Measurements from ENCODE around the gene HOMER3. TPM values are rescaled to one million over a fixed set of nuclear protein-coding genes. Genes with fewer than 3 reads are reported as not detected.

HOMER3 gene
- total RNA-seq, 1 donor: 98.4 TPM

GRCh38 chr19:18931316-18932162, 9.5 kb downstream of the HOMER3 start:
- Histone ChIP-seq H4K20me1 (ENCODE audit: insufficient read depth, low read length) (peaks cover 17% of the 10 kb centered on the region), H3K4me3 (ENCODE audit: insufficient read depth, low read length) (no peak overlapping the region), H3K4me1 (ENCODE audit: insufficient read depth, low read length) (no peaks in the 10 kb centered on the region), H2AFZ (ENCODE audit: low read length) (no peak overlapping the region), H3K4me2 (ENCODE audit: insufficient read depth, low read length) (no peak overlapping the region), H3K79me2 (ENCODE audit: insufficient read depth, low read length) (peaks cover 3% of the 10 kb centered on the region), H3K27ac (ENCODE audit: low read depth, low read length) (no peak overlapping the region), H3K36me3 (ENCODE audit: insufficient read depth, low read length) (peaks cover 63% of the 10 kb centered on the region), H3K27me3 (ENCODE audit: insufficient read depth, low read length) (no peaks in the 10 kb centered on the region), H3K9me3 (ENCODE audit: low read depth, low read length) (no peaks in the 10 kb centered on the region)
- TF ChIP-seq CTCF (IDR thresholded peaks at IDR 0.05; ENCODE audit: extremely low read depth, low read depth, low read length): no peak
- peak; percentile 73 for DNase-seq (ENCODE audit: insufficient read length, low spot score, missing footprints)

- peaks cover 68% of the 10 kb centered on the region for H3K36me3 ChIP-seq (ENCODE audit: insufficient read depth, low read length)
- no peak overlapping the region for H3K27ac ChIP-seq (ENCODE audit: low read depth, low read length)
- no peak overlapping the region for H3K4me2 ChIP-seq (ENCODE audit: insufficient read depth, low read length)
- no peaks in the 10 kb centered on the region for H3K4me1 ChIP-seq (ENCODE audit: insufficient read depth, low read length)
- peak; percentile 58 for DNase-seq (ENCODE audit: insufficient read length, low spot score, missing footprints)
- no peaks in the 10 kb centered on the region for H3K9me3 ChIP-seq (ENCODE audit: low read depth, low read length)
- H3K79me2 ChIP-seq (ENCODE audit: insufficient read depth, low read length): peaks cover 3% of the 10 kb centered on the region
- no peak overlapping the region for H2AFZ ChIP-seq (ENCODE audit: low read length)
- peaks cover 24% of the 10 kb centered on the region for H4K20me1 ChIP-seq (ENCODE audit: insufficient read depth, low read length)
- H3K27me3 ChIP-seq (ENCODE audit: insufficient read depth, low read length): no peaks in the 10 kb centered on the region
- no peak overlapping the region for H3K4me3 ChIP-seq (ENCODE audit: insufficient read depth, low read length)
- TF ChIP-seq CTCF (IDR thresholded peaks at IDR 0.05; ENCODE audit: extremely low read depth, low read depth, low read length): no peak
Observed at GRCh38 chr19:18929311-18929710, 11.7 kb downstream of the HOMER3 start.

DNA sequence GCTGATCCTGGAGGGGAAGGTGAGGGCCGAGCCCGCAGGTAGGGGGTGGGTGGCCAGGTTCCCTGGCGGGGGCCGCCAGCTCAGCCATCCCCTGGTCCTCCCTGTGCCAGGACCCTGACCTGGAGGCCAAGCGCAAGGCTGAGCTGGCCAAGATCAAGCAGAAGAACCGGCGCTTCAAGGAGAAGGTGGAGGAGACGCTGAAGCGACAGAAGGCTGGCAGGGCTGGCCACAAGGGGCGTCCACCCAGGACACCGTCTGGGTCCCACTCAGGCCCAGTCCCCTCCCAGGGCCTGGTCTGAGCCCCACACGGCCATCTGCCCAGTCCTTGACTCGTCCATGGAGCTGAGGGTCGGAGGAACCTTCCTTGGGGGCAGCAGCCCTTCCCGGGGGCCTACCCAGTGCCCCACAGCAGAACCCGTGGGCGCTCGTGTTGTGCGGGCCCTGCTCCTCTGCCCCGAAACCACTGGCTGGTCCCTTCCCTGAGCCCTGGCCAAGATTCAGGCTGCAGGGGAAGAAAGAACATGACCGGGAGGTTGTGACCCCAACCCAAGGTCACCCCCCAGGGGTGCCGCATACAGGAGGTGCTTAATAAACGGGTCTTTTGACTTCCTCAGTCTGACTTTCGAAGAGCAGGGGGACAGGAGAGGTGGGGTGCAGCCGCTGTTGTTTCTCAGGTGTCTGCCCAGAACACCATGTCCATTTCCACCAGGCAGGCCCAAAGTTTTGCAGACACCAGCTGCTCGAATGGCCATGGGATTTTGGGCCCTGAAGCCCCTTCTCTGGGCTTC, 12.8 kb downstream of the HOMER3 start:
- Histone ChIP-seq H2AFZ (ENCODE audit: low read length) (no peak overlapping the region), H3K4me2 (ENCODE audit: insufficient read depth, low read length) (no peak overlapping the region), H3K4me3 (ENCODE audit: insufficient read depth, low read length) (no peak overlapping the region), H3K27ac (ENCODE audit: low read depth, low read length) (no peak overlapping the region), H3K36me3 (ENCODE audit: insufficient read depth, low read length) (peaks cover 66% of the 10 kb centered on the region), H3K9me3 (ENCODE audit: low read depth, low read length) (no peaks in the 10 kb centered on the region), H3K4me1 (ENCODE audit: insufficient read depth, low read length) (no peaks in the 10 kb centered on the region), H3K27me3 (ENCODE audit: insufficient read depth, low read length) (no peaks in the 10 kb centered on the region), H4K20me1 (ENCODE audit: insufficient read depth, low read length) (peaks cover 26% of the 10 kb centered on the region), H3K79me2 (ENCODE audit: insufficient read depth, low read length) (peaks cover 2% of the 10 kb centered on the region)
- no peak for TF ChIP-seq CTCF (IDR thresholded peaks at IDR 0.05; ENCODE audit: extremely low read depth, low read depth, low read length)
- DNase-seq (ENCODE audit: insufficient read length, low spot score, missing footprints): peak; percentile 77

DNA sequence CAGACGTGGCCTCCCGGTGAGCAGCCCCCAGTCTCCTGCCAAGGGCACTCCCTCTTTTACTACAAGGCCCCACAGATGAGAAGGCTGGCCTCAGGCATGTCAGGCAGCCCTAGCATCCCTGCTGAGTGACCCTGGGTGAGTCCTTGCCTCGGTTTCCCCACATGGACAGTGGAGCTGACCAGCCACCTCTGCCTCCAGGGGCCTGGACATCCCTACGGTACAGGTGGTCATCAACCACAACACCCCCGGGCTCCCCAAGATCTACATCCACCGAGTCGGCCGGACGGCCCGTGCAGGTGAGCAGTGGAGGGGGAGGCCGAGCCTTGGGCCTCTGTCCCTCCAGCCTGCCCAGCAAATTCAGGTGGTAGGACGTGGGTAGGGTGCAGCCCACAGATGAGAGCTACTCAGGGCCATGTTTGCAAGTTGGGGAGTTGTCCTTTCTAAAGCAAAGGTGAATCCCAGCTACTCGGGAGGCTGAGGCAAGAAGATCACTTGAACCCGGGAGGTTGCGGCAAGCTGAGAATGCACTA, 16.3 kb downstream of the HOMER3 start:
- H3K27ac ChIP-seq (ENCODE audit: low read depth, low read length): no peak overlapping the region
- no peak overlapping the region for H2AFZ ChIP-seq (ENCODE audit: low read length)
- no peaks in the 10 kb centered on the region for H3K27me3 ChIP-seq (ENCODE audit: insufficient read depth, low read length)
- no peaks in the 10 kb centered on the region for H3K9me3 ChIP-seq (ENCODE audit: low read depth, low read length)
- H3K4me2 ChIP-seq (ENCODE audit: insufficient read depth, low read length): no peak overlapping the region
- H3K4me1 ChIP-seq (ENCODE audit: insufficient read depth, low read length): peaks cover 8% of the 10 kb centered on the region
- DNase-seq (ENCODE audit: insufficient read length, low spot score, missing footprints): no peak
- TF ChIP-seq CTCF (IDR thresholded peaks at IDR 0.05; ENCODE audit: extremely low read depth, low read depth, low read length): no peak
- peaks cover 62% of the 10 kb centered on the region for H3K36me3 ChIP-seq (ENCODE audit: insufficient read depth, low read length)
- H3K4me3 ChIP-seq (ENCODE audit: insufficient read depth, low read length): no peak overlapping the region
- peaks cover 27% of the 10 kb centered on the region for H4K20me1 ChIP-seq (ENCODE audit: insufficient read depth, low read length)
- H3K79me2 ChIP-seq (ENCODE audit: insufficient read depth, low read length): peaks cover 27% of the 10 kb centered on the region
